HepG2 (cell line): ENCODE data around the gene MPG. TPM values are rescaled to one million over a fixed set of nuclear protein-coding genes. Genes with fewer than 3 reads are reported as not detected.

Source experiments
- HNRNPK ChIP-seq: fragments of 200-400 bp; formaldehyde crosslinking; IDR thresholded peaks from 2 replicates; pipeline ENCODE4 v1.6.1; 2018; ENCODE audit warnings: low read length, low read depth, moderate library complexity, mild to moderate bottlenecking; ENCODE audit not compliant: poor library complexity, severe bottlenecking
- IRF2 ChIP-seq: IDR thresholded peaks from 2 replicates; pipeline ENCODE4 v1.6.1; 2018; ENCODE audit warnings: missing genetic modification reagents, missing compliant biosample characterization
- SNAPC2 ChIP-seq: sonication (generic); formaldehyde crosslinking; IDR thresholded peaks from 2 replicates; pipeline ENCODE4 v1.8.1; 2022; ENCODE audit warnings: mild to moderate bottlenecking, missing genetic modification reagents
- ZBTB20 ChIP-seq: sonication (generic); formaldehyde crosslinking; IDR thresholded peaks from 2 replicates; pipeline ENCODE4 v1.8.1; 2023; ENCODE audit warnings: missing genetic modification reagents, low read depth, mild to moderate bottlenecking, borderline replicate concordance
- ZNF318 ChIP-seq: sonication (generic); formaldehyde crosslinking; IDR thresholded peaks from 2 replicates; pipeline ENCODE4 v1.4.0; 2020; ENCODE audit warnings: mild to moderate bottlenecking, missing genetic modification reagents
- ZNF382 ChIP-seq: sonication (generic); formaldehyde crosslinking; IDR thresholded peaks from 2 replicates; pipeline ENCODE4 v1.5.0; 2020; ENCODE audit warnings: missing genetic modification reagents, mild to moderate bottlenecking, borderline replicate concordance
- ZNF567 ChIP-seq: sonication (generic); formaldehyde crosslinking; IDR thresholded peaks from 2 replicates; pipeline ENCODE4 v1.8.1; 2023; ENCODE audit warnings: mild to moderate bottlenecking, missing genetic modification reagents, borderline replicate concordance
- ZNF784 ChIP-seq: sonication (generic); formaldehyde crosslinking; IDR thresholded peaks from 2 replicates; pipeline ENCODE4 v1.5.1; 2020; ENCODE audit warnings: missing genetic modification reagents, mild to moderate bottlenecking, borderline replicate concordance
- polyA plus RNA-seq, 8 experiments: library from polyadenylated mRNA; depleted of rRNA in 3 of 8; stranded (reverse) in 7 of 8; unstranded in 1 of 8; fragments of >200 nt; fragmentation: Illumina TruSeq in 4 of 8; extraction: Trizol in 4 of 8; gene quantifications; 2 replicates each; pipeline versions ENCODE4 v1.2.1 to v1.2.3, GENCODE V29; 2011 to 2016; ENCODE audit warnings: low read depth in 4 of 8, missing spikeins in 1 of 8, mixed read lengths in 1 of 8; ENCODE audit not compliant: insufficient read depth in 1 of 8
- total RNA-seq, 5 experiments: library from RNA; depleted of rRNA; stranded (reverse); fragments of >200 nt; fragmentation: Illumina TruSeq; extraction: Trizol; gene quantifications; 2 replicates each; pipeline ENCODE4 v1.2.3, GENCODE V29; 2016; ENCODE audit warnings: low read depth in 1 of 5
- TF ChIP-seq, protein P1 (sequence below): sonication (generic); formaldehyde crosslinking; conservative IDR thresholded peaks from 2 replicates; pipeline ENCODE4 v1.8.0; 2022; ENCODE audit warnings: low read depth, missing genetic modification reagents

The MPG gene
- total and polyA plus RNA-seq, 2 of the 13 experiments (the other 11 are each of a cell fraction or from before 2014, with no cell fraction given): 59.1 to 62.5 TPM

DNA sequence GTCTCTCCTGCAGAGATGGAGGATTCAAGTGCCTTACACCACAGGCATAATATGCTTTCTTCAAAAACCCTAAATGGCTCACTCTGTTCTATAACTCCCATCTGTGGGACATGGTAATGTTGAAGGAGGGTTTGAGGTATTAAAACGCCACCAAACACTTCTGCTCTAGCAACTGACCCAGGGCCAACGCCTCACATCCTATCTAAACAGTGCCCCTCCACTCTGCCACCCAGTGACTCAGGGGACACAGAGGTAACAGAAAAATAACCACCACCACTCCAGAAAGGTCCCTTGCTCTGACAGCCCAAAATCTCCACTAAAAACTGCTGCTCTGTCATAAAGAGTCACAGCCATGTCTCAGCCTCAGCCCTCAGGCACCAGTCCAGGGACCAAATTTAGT lies 42.7 kb downstream of the MPG start (continued):
- TF ChIP-seq ZNF318 (CRISPR knock-in tag): no peak
- TF ChIP-seq, protein P1, sequence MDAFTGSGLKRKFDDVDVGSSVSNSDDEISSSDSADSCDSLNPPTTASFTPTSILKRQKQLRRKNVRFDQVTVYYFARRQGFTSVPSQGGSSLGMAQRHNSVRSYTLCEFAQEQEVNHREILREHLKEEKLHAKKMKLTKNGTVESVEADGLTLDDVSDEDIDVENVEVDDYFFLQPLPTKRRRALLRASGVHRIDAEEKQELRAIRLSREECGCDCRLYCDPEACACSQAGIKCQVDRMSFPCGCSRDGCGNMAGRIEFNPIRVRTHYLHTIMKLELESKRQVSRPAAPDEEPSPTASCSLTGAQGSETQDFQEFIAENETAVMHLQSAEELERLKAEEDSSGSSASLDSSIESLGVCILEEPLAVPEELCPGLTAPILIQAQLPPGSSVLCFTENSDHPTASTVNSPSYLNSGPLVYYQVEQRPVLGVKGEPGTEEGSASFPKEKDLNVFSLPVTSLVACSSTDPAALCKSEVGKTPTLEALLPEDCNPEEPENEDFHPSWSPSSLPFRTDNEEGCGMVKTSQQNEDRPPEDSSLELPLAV (CRISPR knock-in tag): no peak
- no peak for TF ChIP-seq ZBTB20 (CRISPR knock-in tag)
- no peak for TF ChIP-seq SNAPC2
- TF ChIP-seq ZNF784 (CRISPR knock-in tag): no peak
- TF ChIP-seq ZNF382: no peak
- no peak for TF ChIP-seq HNRNPK
- no peak for TF ChIP-seq IRF2
- TF ChIP-seq ZNF567 (CRISPR knock-in tag): no peak
